Muscle layer of colon (tissue), 2 donors: Measurements from ENCODE around the gene NENF.
"Not testable (repeated sequence)": the region's sequence is repeated elsewhere in the genome, so short reads cannot be mapped to it uniquely, and the experiment has no call there.

Experiments used
- H3K27ac ChIP-seq: one replicate; pipeline ENCODE4 v1.7.0; 2013; ENCODE audit warnings: low read depth, mild to moderate bottlenecking, low read length, moderate library complexity
- H3K27me3 ChIP-seq, 2 donors: one replicate each; pipeline ENCODE4 v1.7.0; 2013; ENCODE audit warnings: low read length in 2 of 2, mild to moderate bottlenecking in 2 of 2; ENCODE audit not compliant: insufficient read depth in 2 of 2, control insufficient read depth in 1 of 2
- H3K36me3 ChIP-seq: one replicate; pipeline ENCODE4 v1.7.0; 2013; ENCODE audit warnings: mild to moderate bottlenecking, low read length; ENCODE audit not compliant: insufficient read depth
- H3K4me1 ChIP-seq: one replicate; pipeline ENCODE4 v1.7.0; 2013; ENCODE audit warnings: mild to moderate bottlenecking, low read length; ENCODE audit not compliant: insufficient read depth
- H3K4me3 ChIP-seq, 2 donors: one replicate each; pipeline ENCODE4 v1.7.0; 2013; ENCODE audit warnings: low read length in 2 of 2, low read depth in 1 of 2, mild to moderate bottlenecking in 1 of 2, moderate library complexity in 1 of 2
- H3K9ac ChIP-seq: one replicate; pipeline ENCODE4 v1.7.0; 2013; ENCODE audit warnings: low read length
- H3K9me3 ChIP-seq: one replicate; pipeline ENCODE4 v1.7.0; 2013; ENCODE audit warnings: mild to moderate bottlenecking, low read length
- donor health status: abdominal sarcoma.
- donor health status: Adenocarcinoma of cecum.

NENF gene

GRCh38 chr1:212477014-212477679 lies 44.4 kb downstream of the NENF start:
- Histone ChIP-seq H3K27me3 (no peaks in the 10 kb centered on the region), H3K9me3 (no peaks in the 10 kb centered on the region), H3K9ac (no peak overlapping the region), H3K27ac (no peak overlapping the region), H3K4me3 (no peak overlapping the region), H3K4me1 (no peaks in the 10 kb centered on the region), H3K36me3 (no peaks in the 10 kb centered on the region)

- H3K4me1 ChIP-seq = no peaks in the 10 kb centered on the region
- H3K27ac ChIP-seq = no peak overlapping the region
- H3K9ac ChIP-seq = no peak overlapping the region
- no peaks in the 10 kb centered on the region for H3K27me3 ChIP-seq
- H3K36me3 ChIP-seq = no peaks in the 10 kb centered on the region
- no peaks in the 10 kb centered on the region for H3K9me3 ChIP-seq
- H3K4me3 ChIP-seq = no peak overlapping the region
These were observed 45.2 kb downstream of the NENF start for GRCh38 chr1:212477680-212478466.

DNA sequence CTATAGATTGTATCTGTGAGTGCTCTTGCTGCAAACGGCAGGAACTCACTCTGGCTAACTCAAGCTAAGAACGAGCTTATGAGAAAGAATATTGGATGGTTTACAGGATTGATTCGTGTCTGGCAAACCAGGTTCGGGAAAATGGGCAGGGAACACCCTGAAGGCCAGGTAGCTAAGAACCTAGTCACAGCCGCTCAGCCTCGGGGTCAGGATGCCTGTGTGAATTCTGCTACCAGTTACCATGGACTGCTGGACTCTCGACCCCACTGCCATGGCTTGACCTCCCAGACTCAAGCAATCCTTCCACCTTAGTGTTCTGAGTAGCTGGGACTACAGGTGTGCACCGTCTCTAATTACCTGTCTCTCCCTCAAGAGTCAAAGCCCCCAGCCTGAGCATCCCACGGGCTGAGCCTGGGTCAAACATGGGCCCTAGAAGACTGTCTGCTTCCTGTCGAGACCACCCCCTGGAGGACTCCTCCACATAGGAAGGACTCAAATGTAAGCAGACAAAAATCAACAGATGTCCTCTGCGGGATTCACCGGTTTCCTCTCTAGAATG lies 45.8 kb downstream of the NENF start:
- Histone ChIP-seq H3K27ac (no peak overlapping the region), H3K36me3 (no peaks in the 10 kb centered on the region), H3K27me3 (no peaks in the 10 kb centered on the region), H3K4me1 (no peaks in the 10 kb centered on the region), H3K9ac (no peak overlapping the region), H3K4me3 (no peak overlapping the region), H3K9me3 (no peaks in the 10 kb centered on the region)

DNA sequence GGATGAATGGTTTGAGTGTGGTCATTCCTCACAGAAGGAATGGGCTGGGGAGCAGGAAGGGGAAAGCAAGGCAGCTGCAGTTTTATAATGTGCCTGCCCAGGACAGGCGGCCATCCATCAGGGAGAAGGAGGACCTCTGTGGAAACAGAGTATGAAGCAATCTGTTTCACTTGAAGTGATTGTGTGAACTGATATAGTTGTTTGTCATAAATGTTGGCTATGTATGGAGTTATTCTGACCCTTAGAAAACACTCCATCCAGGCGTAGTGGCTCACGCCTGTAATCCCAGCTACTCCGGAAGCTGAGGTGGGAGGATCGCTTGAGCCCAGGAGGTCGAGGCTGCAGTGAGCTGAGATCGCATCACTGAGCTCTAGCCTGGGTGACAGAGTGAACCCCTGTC lies 46.5 kb downstream of the NENF start:
- Histone ChIP-seq H3K9me3 (no peaks in the 10 kb centered on the region), H3K4me1 (no peaks in the 10 kb centered on the region), H3K36me3 (no peaks in the 10 kb centered on the region), H3K4me3 (no peak overlapping the region), H3K27ac (no peak overlapping the region), H3K9ac (no peak overlapping the region), H3K27me3 (no peaks in the 10 kb centered on the region)

DNA sequence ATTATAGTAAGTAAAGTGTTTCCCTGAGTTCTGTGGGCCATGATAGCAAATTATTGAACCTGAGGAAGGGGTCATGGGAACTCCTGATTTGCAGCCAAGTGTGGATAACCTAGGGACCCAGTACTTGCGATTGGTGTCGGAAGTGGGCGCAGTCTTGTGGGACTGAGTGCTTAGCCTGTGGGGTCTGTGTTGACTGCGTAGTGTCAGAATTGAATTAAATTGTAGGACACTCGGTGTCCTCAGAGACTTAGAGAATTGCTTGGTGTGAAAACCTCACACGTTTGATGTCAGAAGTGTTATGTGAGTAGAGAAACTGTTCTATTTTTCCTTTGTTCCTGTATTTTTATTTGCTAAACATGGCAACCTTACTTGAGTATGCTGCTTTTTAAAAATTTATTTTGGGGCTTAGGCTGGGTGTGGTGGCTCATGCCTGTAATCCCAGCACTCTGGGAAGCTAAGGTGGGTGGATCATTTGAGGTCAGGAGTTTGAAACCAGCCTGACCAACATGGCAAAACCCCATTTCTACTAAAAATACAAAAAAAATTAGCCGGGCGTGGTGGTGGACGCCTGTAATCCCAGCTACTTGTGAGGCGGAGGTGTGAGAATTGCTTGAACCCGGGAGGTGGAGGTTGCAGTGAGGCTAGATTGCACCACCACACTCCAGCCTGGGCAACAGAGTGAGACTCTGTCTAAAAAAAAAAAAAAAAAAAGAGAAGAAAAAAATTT lies 48.2 kb downstream of the NENF start:
- not testable (repeated sequence) for H3K27ac ChIP-seq, H3K4me3 ChIP-seq, H3K36me3 ChIP-seq, H3K9ac ChIP-seq, H3K4me1 ChIP-seq, H3K9me3 ChIP-seq, H3K27me3 ChIP-seq

DNA sequence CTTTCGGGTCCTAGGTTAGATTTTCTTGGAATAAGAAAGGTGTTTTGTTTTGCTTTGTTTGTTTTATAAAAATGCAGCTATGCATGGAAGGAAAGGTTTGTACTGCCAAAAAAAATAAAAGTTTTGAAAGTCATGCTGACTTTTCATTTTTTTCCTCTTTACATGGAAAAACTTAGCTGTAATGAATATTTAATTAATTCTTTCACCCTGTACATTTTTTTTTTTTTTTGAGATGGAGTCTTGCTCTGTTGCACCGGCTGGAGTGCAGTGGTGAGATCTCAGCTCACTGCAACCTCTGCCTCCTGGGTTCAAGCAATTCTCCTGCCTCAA lies 48.7 kb downstream of the NENF start:
- no peak overlapping the region for H3K27ac ChIP-seq
- no peaks in the 10 kb centered on the region for H3K9me3 ChIP-seq
- H3K4me1 ChIP-seq = no peaks in the 10 kb centered on the region
- H3K4me3 ChIP-seq = no peak overlapping the region
- no peak overlapping the region for H3K9ac ChIP-seq
- H3K36me3 ChIP-seq = no peaks in the 10 kb centered on the region
- no peaks in the 10 kb centered on the region for H3K27me3 ChIP-seq

GRCh38 chr1:212482006-212482636 lies 49.4 kb downstream of the NENF start:
- no peaks in the 10 kb centered on the region for H3K27me3 ChIP-seq
- no peak overlapping the region for H3K27ac ChIP-seq
- H3K36me3 ChIP-seq = no peaks in the 10 kb centered on the region
- H3K9me3 ChIP-seq = no peaks in the 10 kb centered on the region
- H3K4me1 ChIP-seq = no peaks in the 10 kb centered on the region
- no peak overlapping the region for H3K9ac ChIP-seq
- H3K4me3 ChIP-seq = no peak overlapping the region

DNA sequence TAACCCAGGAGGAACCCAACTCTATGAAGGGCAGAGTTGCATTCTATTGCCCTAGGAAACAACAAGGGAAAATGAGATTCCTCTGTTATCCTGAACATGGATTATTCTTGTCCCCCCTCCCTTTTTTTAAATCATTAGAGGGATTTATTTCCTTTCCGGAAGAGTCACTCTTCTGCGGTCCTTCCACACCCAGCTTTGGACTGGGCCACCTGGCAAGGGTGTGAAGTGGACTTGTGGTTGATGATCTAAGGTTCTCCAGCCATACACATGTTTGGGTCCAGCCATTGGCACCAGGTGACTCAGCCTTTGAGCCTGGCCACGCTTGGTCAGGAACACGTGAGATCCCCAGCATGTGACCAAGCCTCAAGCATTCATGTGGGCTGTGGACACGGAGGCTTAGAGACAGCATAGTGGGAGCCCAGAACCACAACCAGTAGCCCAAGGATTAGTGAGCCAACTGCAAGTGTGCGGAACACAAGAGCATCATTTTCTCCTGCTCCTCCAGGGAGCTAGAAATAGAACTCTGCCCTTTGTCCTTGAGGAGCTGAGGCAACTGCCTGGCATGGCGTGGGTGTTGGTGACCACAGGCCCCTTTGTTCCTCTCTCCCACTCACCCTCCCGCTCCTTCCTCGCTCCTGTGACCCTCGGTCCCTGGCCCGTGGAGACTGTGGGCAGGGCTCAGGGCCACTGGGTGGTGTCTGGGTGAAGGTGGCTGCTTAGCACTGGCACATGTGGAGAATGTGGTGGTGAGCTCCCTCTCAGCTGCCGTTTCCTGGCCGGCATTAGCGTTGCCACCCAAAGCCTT lies 50.1 kb downstream of the NENF start:
- no peaks in the 10 kb centered on the region for H3K27me3 ChIP-seq
- no peaks in the 10 kb centered on the region for H3K9me3 ChIP-seq
- H3K4me3 ChIP-seq = no peak overlapping the region
- H3K4me1 ChIP-seq = no peaks in the 10 kb centered on the region
- no peak overlapping the region for H3K27ac ChIP-seq
- no peak overlapping the region for H3K9ac ChIP-seq
- H3K36me3 ChIP-seq = no peaks in the 10 kb centered on the region

DNA sequence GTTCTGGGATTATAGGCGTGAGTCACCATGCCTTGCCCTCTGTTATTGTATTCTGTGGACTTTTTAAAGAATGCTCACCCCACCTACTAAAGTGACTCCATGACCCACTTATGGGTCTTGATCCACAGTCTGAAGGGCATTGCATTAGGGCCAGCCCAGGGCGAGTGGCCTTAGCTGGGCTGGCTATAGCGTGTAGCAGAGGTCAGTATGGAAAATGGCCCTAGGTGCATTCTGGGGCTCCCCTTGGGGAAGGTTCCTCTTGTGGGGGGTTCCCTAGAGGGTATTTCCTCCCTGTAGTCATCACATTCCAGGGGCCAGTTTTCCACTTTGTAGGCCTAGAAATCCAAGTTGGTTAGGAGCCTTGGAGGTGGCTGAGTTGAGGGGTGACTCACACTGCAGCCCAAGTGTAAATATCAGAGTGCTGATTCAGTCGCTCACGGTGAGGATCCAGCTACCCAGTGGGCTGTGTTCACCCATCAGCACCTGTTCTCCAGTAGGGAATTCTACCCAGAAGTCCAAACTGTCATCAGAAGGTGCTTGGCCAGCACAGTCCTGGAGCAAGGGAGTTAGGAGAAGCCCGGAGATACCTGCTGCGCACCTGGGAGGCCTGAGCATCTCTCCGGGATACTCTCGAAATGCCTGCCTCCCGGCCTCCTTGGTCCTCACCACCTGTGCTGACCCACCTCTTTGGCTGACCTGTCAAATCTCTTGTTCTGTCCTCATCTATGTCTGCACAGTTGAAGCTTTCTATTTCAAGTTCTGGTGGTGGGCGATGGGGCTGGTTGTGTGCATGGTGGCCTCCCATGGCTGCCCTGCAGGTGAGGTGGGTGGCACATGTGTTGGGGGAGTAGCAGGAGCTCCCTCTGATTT lies 52.2 kb downstream of the NENF start:
- H3K27me3 ChIP-seq = no peaks in the 10 kb centered on the region
- H3K4me3 ChIP-seq = no peak overlapping the region
- H3K9ac ChIP-seq = no peak overlapping the region
- H3K36me3 ChIP-seq = no peaks in the 10 kb centered on the region
- H3K27ac ChIP-seq = no peak overlapping the region
- H3K4me1 ChIP-seq = peaks cover 14% of the 10 kb centered on the region
- no peaks in the 10 kb centered on the region for H3K9me3 ChIP-seq

- H3K27ac ChIP-seq = no peak overlapping the region
- H3K4me1 ChIP-seq = peaks cover 14% of the 10 kb centered on the region
- no peaks in the 10 kb centered on the region for H3K9me3 ChIP-seq
- no peak overlapping the region for H3K9ac ChIP-seq
- H3K27me3 ChIP-seq = no peaks in the 10 kb centered on the region
- no peaks in the 10 kb centered on the region for H3K36me3 ChIP-seq
- no peak overlapping the region for H3K4me3 ChIP-seq
These were observed 52.8 kb downstream of the NENF start for GRCh38 chr1:212485571-212485912.
